Measurements from ENCODE around the gene BCAS3.
"Not testable (repeated sequence)": the region's sequence is repeated elsewhere in the genome, so short reads cannot be mapped to it uniquely, and the experiment has no call there.

The BCAS3 gene

DNA sequence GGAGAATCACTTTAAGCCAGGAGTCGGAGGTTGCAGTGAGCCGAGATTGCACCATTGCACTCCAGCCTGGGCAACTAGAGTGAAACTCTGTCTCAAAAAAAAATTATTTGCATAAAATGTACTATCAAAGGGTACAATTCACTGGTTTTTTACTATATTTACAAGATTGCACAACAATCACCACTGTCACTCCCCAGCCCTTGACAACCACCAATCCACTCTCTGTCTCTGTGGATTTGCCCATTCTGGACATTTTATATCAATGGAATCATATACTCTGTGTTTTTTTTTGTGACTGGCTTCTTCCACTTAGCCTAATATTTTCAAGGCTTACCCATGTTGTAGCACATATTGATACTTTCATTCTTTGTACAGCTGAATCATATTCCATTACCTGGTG lies 740.8 kb downstream of the BCAS3 start:
- DNase-seq: no peak

DNA sequence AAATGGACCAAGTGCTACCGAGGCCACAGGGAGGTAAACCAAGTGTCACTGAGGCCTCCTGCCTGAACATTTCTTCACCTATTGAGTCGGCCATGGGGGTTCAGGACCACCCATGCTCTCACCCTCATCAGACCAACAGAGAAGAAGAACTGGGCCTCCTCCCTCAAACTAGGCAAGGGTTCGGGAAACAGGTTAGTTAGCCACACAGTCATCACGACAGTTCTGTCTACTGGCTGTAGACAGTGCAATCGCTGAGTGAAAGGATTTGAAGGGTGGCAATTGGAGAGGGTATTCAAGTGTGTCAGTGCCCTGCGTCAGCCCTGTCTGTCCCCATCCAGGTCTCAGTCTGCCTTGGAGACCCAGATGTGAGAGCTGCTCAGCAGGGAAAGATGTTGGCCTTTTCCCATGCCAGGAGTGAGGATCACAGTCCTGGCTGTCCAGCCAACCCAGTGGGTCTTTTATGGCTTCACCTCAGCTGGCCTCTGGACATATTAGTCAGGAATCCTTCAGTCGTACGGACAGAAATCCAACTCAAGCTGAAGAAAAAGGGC lies 741.9 kb downstream of the BCAS3 start:
- DNase-seq: no peak

DNA sequence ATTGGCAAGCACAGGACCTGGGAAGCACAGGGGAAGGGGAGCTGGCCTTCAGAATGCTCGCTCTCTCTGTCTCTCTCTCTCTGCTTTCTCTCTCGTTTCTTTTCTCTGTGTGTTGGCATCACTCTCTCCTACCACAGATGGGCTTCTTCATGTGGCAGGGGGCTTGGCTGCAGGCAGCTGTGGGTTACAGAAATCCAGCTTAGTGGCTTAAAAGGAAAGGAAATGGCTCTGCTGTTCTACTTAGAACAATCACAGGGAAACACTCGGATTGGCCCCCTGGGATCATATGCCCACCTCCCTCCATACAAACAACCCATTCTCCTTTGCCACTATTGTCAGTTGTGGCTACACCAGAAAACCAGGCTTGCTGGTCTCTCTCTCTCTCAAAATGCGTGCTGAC lies 742.4 kb downstream of the BCAS3 start:
- no peak for DNase-seq

DNA sequence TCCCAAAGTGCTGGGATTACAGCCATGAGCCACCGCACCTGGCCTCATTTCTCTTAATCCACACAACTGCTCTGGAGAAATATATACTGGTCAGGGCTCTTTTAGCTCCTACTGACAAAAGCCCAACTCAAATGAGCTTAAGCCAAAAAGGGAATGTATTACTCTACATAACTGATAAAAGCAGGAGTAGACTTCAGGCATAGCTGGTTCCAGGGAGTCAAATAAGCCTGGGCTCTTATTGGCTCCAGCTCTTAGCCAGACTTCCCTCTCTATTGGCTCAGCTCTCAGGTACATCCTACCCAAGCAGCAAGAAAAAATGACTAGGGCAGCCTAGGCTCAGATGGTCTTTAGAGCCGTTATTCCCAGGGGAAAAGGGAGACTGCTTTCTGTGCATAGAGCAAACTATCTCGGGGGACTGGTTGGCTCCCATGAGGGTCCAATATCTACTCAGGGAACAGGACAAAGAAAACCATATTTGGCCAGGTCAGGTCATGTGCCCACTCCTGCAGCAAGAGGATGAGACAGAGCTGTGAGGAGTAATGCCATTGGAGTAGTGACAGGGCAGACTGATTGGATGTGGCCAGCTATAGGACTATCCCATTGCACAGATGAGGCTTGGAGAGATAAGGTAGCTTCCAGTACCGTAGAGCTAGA lies 743.2 kb downstream of the BCAS3 start:
- no peak for DNase-seq

DNA sequence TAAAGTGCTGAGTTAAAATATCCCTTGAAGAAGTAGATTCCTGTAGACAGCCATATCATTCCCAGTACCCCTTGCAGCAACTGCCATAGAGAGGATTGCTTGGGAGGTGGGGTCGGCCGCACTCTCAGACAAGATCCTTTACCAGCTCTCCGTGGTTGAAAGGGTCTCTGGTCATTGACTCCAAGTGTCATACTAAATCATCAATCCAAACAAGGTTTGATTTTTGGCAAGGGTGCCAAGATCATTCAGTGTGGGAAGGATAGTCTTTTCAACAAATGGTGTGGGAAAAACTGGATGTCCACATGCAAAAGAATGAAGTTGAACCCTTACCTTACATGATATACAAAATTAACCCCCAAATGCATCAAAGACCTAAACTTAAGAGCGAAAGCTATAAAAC lies 743.8 kb downstream of the BCAS3 start:
- DNase-seq: no peak

DNA sequence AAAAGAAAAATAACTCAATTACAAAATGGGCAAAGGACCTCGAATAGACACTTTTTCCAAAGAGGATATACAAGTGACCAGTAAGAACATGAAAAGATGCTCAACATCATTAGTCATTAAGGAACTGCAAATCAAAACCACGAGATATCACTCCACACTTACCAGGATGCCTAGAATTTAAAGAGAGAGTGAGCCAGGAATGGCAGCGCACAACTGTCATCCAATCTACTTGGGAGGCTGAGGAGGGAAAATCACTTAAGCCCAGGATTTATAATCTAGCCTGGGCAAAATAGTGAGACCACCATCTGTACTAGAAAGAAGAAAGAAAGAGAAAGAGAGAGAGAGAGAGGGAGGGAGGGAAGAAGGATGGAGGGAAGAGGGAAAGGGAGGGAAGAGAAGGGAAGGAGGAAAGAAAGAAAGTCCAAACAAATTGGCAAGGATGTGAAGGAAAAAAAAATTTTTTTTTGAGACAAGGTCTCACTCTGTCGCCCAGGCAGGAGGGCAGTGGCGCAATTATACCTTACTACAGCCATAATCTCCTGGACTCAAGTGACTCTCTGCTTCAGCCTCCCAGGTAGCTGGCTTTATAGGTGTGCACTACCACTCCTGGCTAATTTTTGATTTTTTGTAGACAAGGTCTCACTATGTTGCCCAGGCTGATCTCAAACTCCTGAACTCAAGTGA lies 744.6 kb downstream of the BCAS3 start:
- no peak for DNase-seq

DNA sequence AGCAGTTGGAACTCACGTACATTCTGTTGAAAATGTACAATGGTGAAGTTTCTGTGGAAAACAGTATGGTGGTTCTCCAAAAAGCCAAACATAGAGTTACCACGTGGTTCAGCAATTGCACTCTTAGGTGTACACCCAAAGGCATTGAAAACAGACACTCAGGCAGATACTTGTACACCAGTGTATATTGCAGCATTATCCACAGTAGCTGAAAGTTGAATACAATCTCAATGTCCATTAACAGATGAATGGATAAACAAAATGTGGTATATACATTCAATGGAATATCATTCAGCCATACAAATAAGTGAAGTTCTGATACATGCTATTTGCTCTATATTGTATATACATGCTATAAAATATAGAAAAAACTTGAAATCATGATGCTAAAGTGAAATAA lies 745.2 kb downstream of the BCAS3 start:
- no peak for DNase-seq

DNA sequence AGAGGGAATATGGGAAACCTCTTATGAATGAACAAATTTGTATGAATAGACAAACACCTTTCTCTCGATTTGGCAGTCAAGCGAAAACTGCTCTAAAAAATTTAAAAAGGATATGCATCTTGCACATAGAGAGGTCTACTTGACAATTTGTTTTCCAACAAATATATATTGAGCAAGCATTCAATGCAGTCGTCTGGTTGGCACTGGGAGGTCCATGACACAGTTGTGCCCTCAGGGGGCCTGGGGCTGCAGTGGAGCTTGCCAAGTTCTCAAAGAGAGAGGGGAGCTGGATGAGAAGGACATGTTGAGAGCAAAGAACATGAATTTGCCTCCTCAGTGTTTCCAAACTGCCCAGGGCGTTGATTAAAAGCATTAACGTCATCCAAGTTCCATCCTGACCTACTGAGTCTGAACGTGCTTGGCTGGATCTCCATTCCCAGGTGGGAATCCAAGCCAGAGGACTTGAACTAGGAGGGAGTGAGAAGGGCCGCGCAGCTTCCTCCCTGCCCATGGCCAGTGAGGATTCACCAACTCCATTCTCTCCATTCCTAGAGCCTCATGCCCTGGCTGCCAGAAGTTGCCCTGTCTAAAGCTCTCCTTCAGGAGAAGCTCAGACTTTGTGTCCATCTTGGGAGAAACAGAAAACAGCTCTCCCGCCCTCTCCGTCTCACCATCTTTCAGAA lies 746.5 kb downstream of the BCAS3 start:
- DNase-seq: no peak

DNA sequence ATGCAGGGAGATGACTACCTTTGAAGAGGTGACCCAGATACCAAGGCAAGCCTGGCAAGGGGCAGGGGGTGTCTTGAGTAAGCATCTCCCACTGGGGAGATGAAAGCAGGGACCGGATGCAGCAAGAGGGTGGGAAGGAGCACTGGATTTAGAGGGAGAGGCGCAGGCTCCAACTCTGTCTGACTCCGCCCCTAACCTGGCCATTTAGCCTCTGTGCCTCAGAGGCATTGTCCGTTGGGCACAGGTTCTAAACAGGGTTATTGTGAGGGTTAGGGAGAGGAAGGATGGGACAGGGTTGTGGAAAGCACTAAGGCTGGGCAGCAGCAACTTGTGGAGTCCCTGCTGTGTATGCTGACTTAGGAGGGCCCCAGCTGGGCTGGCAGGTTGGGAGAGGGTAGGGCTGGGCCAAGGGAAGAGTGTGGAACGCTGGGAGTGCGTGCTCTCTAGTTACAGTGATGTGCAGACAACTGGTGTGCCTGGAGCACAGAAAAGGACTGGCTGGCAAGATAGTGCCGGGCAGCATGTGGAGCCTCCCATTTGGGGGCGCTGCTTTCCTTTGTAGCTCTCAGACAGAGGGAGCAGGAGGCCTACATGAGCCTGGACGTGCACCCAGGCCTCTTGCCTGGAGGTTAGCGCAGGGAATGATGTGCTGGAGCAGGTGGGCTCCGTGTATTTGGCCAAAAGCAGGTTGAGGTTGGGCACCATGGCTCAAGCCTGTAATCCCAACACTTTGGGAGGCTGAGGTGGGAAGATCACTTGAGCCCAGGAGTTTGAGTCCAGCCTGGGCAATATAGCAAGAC lies 748.2 kb downstream of the BCAS3 start:
- DNase-seq: no peak

DNA sequence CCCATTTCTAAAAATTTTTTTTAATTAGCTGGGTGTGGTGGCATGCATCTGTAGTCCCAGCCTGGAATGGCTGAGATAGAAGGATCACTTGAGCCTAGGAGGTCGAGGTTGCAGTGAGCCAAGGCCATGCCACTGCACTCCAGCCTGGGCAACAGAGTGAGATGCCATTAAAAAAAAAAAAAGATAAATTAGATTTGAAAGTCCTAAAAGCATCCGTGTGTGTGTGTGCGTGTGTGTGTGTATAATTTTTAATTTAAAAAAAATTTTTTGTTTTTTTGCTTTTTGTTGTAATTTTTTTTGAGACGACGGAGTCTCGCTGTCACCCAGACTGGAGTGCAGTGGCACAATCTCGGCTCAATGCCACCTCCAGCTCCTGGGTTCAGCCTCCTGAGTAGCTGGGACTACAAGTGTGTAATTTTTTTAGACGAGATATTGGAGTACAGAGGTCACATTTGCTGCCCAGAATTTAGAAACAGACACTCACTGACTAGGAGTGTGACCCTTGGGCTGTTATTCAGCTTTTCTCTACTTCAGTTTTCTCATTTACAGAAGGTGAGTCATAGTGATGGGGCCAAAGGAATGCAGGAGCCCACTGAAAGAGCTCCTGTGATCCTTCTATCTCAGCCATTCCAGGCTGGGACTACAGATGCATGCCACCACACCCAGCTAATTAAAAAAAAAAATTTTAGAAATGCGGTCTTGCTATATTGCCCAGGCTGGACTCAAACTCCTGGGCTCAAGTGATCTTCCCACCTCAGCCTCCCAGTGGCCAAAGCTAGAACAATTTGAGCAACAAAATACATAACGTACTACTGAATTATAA lies 749.0 kb downstream of the BCAS3 start:
- no peak for DNase-seq

DNA sequence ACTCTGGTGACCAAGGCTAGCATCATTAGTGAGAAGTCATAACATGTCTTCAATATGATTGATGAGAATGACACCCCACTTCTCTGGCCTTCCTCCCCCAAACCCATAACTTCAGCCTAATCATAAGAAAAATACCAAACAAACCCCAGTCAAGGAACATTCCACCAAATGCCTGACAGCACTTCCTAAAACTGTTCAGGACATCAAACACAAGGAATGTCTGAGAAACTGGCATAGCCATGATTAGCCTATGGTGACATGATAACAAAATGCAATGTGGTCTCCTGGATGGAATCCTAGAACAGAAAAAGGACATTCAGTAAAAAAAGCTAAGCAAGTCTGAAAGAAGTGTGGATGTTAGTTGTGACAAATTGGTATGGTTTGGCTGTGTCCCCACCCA lies 749.9 kb downstream of the BCAS3 start:
- no peak for DNase-seq

DNA sequence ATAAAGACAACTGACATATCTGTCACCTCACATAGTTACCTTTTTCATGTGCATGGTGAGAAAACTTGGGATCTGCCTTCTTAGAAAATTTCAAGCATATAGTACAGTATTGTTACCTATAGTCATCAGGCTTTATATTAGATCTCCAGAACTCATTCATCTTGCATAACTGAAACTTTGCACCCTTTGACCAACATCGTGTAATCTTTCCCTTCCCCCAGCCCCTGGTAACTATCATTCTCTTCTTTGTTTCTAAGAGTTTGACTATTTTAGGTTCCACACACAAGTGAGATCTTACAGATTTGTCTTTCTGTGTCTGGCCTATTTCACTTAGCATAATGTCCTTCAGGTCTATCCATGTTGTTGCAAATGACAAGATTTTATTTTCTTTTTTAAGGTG lies 751.6 kb downstream of the BCAS3 start:
- DNase-seq: no peak

DNA sequence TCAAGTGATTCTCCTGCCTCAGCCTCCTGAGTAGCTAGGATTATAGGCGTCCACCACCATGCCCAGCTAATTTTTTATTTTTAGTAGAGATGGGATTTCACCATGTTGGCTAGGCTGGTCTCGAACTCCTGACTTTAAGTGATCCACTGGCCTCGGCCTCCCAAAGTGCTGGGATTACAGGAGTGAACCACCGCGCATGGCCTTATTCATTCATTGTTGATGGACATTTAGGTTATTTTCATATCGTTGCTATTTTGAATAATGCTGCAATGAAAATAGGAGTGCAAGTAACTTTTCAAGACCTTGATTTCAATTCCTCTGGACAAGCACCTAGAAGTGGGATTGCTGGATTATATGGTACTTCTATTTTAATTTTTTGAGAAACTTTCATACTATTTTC lies 752.2 kb downstream of the BCAS3 start:
- DNase-seq: not testable (repeated sequence)

DNA sequence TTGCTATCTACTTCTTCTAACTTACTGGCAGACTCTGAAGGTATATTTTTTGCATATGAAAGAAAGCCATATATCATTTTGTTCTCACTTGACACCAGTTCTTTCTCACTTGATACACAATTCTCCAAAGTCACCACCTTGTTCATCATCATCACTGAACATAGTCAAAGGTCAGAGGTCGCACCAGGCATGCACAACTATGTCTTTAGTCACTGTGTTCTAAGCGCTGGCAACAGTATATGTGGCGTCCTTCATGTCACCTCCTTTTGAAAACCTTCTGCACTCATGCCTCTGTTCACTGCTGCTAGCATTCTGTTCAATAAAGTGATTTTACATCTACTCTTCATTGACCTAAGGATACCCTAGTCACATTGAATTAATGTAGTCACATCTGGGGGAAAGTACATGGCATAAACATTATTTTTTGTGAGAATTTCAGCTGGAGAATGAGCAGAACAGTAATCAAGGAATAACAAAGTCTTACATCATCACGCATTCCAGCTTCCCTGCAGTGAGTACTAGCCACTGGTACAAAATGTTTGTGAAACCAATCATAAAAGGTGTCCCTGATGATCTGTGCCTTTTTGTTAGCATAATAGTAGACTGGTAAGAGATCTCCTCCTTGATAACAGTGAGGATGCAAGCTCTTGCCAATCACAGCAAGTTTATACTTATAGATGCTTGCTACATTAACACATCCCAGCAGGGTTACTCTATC lies 754.1 kb downstream of the BCAS3 start:
- DNase-seq: no peak

DNA sequence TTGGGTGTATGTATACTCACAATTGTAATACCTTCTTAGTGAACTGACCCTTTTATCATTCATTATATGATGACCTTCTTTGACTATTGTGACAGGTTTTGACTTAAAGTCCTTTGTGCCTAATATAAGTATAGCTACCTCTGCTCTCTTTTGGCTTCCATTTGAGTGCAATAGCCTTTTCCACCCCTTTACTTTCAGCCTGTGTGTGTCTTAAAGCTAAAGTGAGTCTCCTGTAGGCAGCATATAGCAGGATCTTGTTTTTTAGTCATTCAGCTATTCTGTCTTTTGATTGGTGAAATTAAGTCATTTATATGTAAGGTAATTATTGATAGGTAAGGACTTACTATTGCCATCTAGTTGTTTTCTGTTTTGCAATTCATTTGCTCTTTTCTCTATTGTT lies 758.6 kb downstream of the BCAS3 start:
- DNase-seq: no peak

DNA sequence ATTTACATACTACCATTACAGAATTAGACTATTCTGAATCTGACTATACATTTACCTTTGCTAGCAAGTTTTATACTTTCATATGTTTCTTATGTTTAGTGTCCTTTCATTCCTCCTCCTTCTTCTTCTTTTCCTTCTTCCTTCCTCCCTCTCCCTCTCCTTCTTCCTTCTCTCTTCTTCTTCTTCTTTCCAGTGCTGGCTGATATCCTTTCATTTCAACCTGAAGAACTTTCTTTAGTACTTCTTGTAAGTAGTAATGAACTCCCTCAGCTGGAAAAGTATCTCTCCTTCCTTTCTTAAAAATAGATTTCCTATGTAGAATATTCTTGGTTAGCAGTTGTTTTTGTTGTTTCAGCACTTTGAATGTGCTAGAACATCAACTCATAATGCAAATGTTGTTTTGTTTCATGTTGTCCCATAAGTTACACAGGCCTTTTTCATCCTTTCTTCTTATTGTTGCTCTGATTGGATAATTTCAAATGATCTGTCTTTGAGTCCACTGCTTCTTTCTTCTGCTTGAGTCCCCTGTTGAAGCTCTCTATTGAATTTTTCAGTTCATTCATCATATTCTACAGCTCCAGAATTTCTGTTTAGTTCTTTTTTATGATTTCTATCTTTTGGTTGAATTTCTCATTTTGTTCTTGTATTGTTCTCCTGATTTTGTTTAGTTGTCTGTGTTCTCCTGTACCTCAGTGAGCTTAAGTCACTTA lies 759.5 kb downstream of the BCAS3 start:
- no peak for DNase-seq

DNA sequence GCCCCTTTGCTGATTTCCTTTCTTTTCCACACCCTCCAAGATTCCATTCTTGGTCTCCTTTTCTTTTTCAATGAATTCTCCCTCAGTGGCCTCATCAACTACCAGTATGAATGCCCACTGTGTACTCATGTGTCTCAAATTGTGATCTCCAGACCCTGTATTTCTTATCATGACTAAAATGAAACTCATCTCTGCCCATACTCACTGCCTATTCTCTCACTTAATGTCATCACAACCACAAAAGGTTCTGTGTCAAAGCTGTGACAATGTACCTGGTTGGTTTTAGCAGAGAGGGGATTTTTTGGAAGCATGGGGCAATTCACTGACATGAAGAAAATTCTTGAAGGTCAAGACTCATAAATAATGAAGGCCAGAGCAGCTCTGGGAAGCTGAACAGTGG lies 763.0 kb downstream of the BCAS3 start:
- no peak for DNase-seq

DNA sequence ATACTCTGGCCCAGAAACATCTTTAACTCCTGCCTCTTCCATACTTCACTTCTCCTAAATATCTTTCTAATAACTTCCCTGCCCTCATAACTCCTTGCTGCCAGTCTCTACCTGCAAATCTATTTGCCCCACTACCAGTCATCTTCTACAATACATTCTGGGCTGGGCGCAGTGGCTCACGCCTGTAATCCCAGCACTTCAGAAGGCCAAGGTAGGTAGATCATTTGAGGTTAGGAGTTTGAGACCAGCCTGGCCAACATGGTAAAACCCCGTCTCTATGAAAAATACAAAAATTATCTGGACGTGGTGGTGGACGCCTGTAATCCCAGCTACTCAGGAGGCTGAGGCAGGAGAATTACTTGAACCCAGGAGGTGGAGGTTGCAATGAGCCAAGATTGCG lies 763.9 kb downstream of the BCAS3 start:
- DNase-seq: not testable (repeated sequence)

DNA sequence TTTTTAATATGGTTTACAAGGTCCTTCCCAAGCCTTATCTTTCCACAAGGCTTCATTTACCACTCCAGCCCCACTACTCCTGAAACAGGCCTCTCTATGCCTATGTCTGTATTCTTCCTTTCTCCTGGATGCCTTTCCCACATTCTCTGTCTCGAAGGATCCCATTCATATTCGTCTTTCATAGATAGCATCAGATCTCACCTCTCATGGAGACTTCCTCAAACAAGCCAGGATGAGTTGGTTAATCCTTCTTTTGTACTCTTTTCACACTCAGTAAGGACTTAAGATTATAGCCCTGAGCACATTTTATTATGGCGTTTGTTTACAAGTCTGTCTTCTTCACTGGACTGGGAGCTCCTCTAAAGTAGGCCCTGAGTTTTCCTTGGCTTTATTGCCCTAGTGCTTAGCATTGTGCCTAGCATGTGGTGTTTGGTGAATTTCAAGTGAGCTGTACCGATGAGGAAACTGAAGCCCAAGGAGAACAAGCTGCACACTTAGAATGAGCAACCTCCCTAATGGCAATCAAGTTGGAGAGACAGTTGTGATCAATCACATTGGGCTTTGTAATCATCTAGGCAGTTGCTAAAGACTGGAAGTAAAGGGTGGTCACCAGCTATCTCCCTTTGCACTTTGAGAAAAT lies 764.6 kb downstream of the BCAS3 start:
- no peak for DNase-seq
